Stomach (tissue), 9 donors: Measurements from ENCODE around the gene KIAA1958. TPM values are rescaled to one million over a fixed set of nuclear protein-coding genes. Genes with fewer than 3 reads are reported as not detected.

Source experiments
- DNase-seq, 2 donors: peaks; one replicate each; pipeline versions ENCODE4 v3.0.0 to v3.0.0-alpha.2; 2013 to 2019
- H3K27ac ChIP-seq, 5 donors: fragments of 200-600 bp in 4 of 5; sonication (generic) in 4 of 5; one replicate each; pipeline ENCODE4 v1.5.1; 2013 to 2019; ENCODE audit warnings: mild to moderate bottlenecking in 1 of 5, moderate library complexity in 1 of 5
- H3K27me3 ChIP-seq, 3 donors: fragments of 200-600 bp; sonication (generic); one replicate each; pipeline ENCODE4 v1.5.1; 2017 to 2019; ENCODE audit warnings: mixed run types in 1 of 3
- H3K36me3 ChIP-seq, 4 donors: fragments of 200-600 bp; sonication (generic); 1 replicate in 3 of 4; 2 replicates in 1 of 4; pipeline ENCODE4 v1.5.1; 2016 to 2019
- H3K4me1 ChIP-seq, 4 donors: fragments of 200-600 bp; sonication (generic); one replicate each; pipeline ENCODE4 v1.5.1; 2016 to 2019
- H3K4me3 ChIP-seq, 4 donors: fragments of 200-600 bp; sonication (generic) in 3 of 4; one replicate each; pipeline ENCODE4 v1.5.1; 2016 to 2019; ENCODE audit warnings: mild to moderate bottlenecking in 1 of 4
- H3K9me3 ChIP-seq, 4 donors: fragments of 200-600 bp; sonication (generic); one replicate each; pipeline ENCODE4 v1.5.1; 2016 to 2019
- EP300 ChIP-seq: sonication (generic); formaldehyde crosslinking; IDR thresholded peaks from one replicate; pipeline ENCODE4 v1.6.1; 2017; ENCODE audit warnings: antibody characterized with exemption
- POLR2A ChIP-seq, 4 donors: fragments of 450-650 bp; IDR thresholded peaks; one replicate each; pipeline ENCODE4 v1.6.1; 2016; ENCODE audit warnings: antibody characterized with exemption in 4 of 4, control low read depth in 2 of 4, mild to moderate bottlenecking in 1 of 4, moderate library complexity in 1 of 4
- POLR2AphosphoS5 ChIP-seq, 3 donors: sonication (generic); formaldehyde crosslinking; IDR thresholded peaks; one replicate each; pipeline ENCODE4 v1.6.1; 2016; ENCODE audit warnings: antibody characterized with exemption in 3 of 3
- WGBS, 5 donors: extraction: QIAGEN DNeasy Blood & Tissue Kit in 3 of 5; methylation state at CpG; one replicate each; pipeline versions ENCODE4 v1.1.5 to v1.1.7; 2013 to 2018; 5-methylcytosine and 5-hydroxymethylcytosine counted together
- intact Hi-C: fragments of 100-400 bp; cut with DNase I; formaldehyde crosslinking; loops from one replicate; pipeline ENCODE4 v1.15.1; 2023; ENCODE audit warnings: low total_unique reads
- polyA plus RNA-seq, 3 donors: library from polyadenylated mRNA; stranded (reverse); fragments of 200-250 nt; gene quantifications; one replicate each; pipeline ENCODE4 v1.2.3, GENCODE V29; 2013
- total RNA-seq, 5 donors: library from RNA; depleted of rRNA; stranded (reverse); fragments of >200 nt; gene quantifications; one replicate each; pipeline versions ENCODE4 v1.1.0 to v1.2.3, GENCODE V29; 2014 to 2016
- TF ChIP-seq, protein P1 (sequence below), 7 experiments: fragments of 450-650 bp in 4 of 7; fragments of 200-600 bp in 3 of 7; sonication (generic) in 3 of 7; IDR thresholded peaks; one replicate each; pipeline ENCODE4 v1.5.1; 2016 to 2019; ENCODE audit warnings: antibody characterized with exemption in 7 of 7, control low read depth in 2 of 7, mild to moderate bottlenecking in 1 of 7
- donor health status: healthy with polysubstance abuse.
- donor health status: Bipolar disorder and iron deficiency.
- donor health status: healthy.

KIAA1958 gene
- total and polyA plus RNA-seq, 8 donors = 0.60 to 77.7 (median 12.8) TPM

DNA sequence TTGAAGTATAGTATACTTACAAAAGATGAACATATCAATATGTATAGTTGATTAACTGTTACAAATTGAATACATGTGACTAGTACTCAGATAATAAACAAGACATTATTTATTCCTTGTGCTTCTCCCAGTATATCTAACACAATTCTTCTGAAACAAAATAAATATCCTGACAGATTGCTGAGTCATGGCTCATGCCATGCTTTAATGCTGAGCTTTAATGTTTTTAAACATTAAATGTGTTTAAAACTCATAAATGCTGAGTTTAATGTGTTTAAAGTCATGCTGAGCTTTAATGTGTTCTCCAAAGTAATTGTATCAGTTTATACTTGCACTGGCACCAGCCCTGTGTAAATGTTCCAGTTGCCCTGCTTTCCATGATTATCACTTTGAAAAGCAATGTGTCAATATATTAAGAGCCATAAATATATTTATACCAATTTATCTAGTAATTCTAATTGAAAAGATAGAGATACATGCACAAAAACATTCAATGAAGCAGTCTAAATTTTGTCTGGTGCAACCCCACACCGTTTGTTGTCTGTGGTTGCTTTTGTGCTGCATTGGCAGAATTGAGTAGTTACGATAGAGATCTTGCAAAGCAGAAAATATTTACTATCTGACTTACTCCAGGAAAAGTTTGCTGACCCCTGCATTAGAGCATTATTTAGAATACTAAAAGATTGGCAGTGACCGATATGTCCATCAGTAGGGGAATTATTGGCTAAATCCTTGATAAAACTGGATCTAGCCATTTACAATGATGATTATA lies 15.7 kb downstream of the KIAA1958 start:
- Histone ChIP-seq H3K36me3 (no peaks in the 10 kb centered on the region), H3K27ac (peak overlapping the region in 3 of 5 donors; percentile 3 to 18 (median 7)), H3K4me1 (peaks cover 0 to 38% (median 22%) of the 10 kb centered on the region in 4 donors), H3K9me3 (no peaks in the 10 kb centered on the region), H3K4me3 (no peak overlapping the region), H3K27me3 (no peaks in the 10 kb centered on the region)
- TF ChIP-seq EP300 (no peak), POLR2A (IDR thresholded peaks at IDR 0.05) (no peak), POLR2AphosphoS5 (IDR thresholded peaks at IDR 0.05) (no peak)
- TF ChIP-seq, protein P1, sequence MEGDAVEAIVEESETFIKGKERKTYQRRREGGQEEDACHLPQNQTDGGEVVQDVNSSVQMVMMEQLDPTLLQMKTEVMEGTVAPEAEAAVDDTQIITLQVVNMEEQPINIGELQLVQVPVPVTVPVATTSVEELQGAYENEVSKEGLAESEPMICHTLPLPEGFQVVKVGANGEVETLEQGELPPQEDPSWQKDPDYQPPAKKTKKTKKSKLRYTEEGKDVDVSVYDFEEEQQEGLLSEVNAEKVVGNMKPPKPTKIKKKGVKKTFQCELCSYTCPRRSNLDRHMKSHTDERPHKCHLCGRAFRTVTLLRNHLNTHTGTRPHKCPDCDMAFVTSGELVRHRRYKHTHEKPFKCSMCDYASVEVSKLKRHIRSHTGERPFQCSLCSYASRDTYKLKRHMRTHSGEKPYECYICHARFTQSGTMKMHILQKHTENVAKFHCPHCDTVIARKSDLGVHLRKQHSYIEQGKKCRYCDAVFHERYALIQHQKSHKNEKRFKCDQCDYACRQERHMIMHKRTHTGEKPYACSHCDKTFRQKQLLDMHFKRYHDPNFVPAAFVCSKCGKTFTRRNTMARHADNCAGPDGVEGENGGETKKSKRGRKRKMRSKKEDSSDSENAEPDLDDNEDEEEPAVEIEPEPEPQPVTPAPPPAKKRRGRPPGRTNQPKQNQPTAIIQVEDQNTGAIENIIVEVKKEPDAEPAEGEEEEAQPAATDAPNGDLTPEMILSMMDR (IDR thresholded peaks at IDR 0.05) = no peak
- intact Hi-C loops = no loop called here
- peak in 1 of 2 donors; percentile 31 for DNase-seq
- 22 to 52% (median 33%) methylated on average over 3 of the region's 3 CpGs for WGBS, 5 donors

DNA sequence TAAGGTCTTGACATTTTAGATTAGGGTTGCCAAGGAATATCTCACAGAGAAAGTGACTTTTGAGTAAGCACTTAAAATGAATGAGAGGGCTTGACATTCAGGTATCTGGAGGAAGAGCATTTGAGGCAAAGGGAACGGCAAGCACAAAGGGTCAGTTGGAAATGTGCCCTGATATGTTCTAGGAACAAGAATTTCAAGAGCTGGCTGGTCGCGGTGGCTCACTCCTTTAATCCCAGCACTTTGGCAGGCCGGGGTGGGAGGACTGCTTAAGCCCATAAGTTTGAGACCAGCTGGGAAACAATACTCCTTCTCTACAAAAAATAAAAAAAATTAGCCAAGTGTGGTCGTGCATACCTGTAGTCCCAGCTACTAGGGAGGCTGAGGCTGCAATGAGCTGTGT lies 16.5 kb downstream of the KIAA1958 start:
- H3K9me3 ChIP-seq = no peaks in the 10 kb centered on the region
- DNase-seq = peak in 1 of 2 donors; percentile 74
- H3K4me3 ChIP-seq = no peak overlapping the region
- H3K36me3 ChIP-seq = no peaks in the 10 kb centered on the region
- 19 to 36% (median 22%) methylated on average over 5 of the region's 5 CpGs for WGBS, 5 donors
- peaks cover 0 to 43% (median 26%) of the 10 kb centered on the region in 4 donors for H3K4me1 ChIP-seq
- intact Hi-C loops = no loop called here
- TF ChIP-seq POLR2A (IDR thresholded peaks at IDR 0.05) (no peak), EP300 (no peak), POLR2AphosphoS5 (IDR thresholded peaks at IDR 0.05) (peak in 2 of 3 donors; percentile 8 to 41)
- TF ChIP-seq, protein P1 (IDR thresholded peaks at IDR 0.05) = no peak
- H3K27ac ChIP-seq = peak overlapping the region in 2 of 5 donors; percentile 3 to 7
- no peaks in the 10 kb centered on the region for H3K27me3 ChIP-seq

DNA sequence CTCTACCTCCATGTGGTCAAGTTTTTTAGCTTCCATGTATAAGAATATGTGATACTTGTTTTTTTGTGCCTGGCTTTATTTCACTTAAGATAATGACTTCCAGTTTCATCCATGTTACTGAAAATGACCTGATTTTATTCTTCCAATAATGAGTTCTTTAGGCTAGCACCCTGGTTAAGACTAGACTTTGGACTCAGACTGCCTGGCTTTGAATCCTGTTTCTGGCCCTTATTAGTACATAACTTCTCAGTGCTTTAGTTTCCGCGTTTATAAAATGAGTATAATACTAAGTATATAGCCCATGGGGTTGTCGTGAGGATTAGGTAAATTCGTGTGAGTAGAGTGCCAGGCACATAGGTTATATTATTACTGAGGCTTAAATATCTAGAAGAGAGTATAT lies 18.5 kb downstream of the KIAA1958 start:
- Histone ChIP-seq H3K27me3 (no peaks in the 10 kb centered on the region), H3K27ac (peak overlapping the region in 2 of 5 donors; percentile 11 to 47), H3K36me3 (no peaks in the 10 kb centered on the region), H3K9me3 (no peaks in the 10 kb centered on the region), H3K4me1 (peaks cover 8 to 55% (median 32%) of the 10 kb centered on the region in 4 donors), H3K4me3 (no peak overlapping the region)
- intact Hi-C loops = no loop called here
- WGBS, 5 donors = 33 to 66% (median 51%) methylated on average over 4 of the region's 4 CpGs
- no peak for DNase-seq
- TF ChIP-seq, protein P1 (IDR thresholded peaks at IDR 0.05) = no peak
- TF ChIP-seq EP300 (no peak), POLR2AphosphoS5 (IDR thresholded peaks at IDR 0.05) (no peak), POLR2A (IDR thresholded peaks at IDR 0.05) (no peak)

DNA sequence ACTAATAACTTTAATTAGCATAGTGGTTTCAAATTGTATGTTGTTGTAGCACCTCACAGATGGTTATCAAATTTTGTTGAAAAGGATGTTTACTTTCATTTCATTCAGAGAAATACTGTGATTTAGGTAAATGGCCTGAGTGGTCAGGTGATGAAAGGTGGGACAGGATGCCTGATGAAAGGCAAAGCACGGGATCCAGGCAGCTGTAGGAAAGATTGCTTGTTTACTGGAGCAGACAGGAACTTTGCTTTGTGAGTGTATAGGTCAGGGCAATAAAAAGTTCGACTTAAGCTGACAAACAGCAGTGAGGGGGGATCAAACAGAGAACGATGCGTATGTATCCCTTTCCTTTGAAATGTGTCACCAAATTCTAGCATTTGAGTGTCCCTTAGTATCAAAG lies 19.0 kb downstream of the KIAA1958 start:
- Histone ChIP-seq H3K27ac (peak overlapping the region in 2 of 5 donors; percentile 11 to 47), H3K4me1 (peaks cover 9 to 61% (median 33%) of the 10 kb centered on the region in 4 donors), H3K36me3 (no peaks in the 10 kb centered on the region), H3K27me3 (no peaks in the 10 kb centered on the region), H3K4me3 (no peak overlapping the region), H3K9me3 (no peaks in the 10 kb centered on the region)
- DNase-seq = peak in 1 of 2 donors; percentile 51
- intact Hi-C loops = no loop called here
- WGBS, 5 donors = 50 to 68% (median 56%) methylated on average over 4 of the region's 4 CpGs
- TF ChIP-seq, protein P1 (IDR thresholded peaks at IDR 0.05) = no peak
- TF ChIP-seq POLR2AphosphoS5 (IDR thresholded peaks at IDR 0.05) (no peak), POLR2A (IDR thresholded peaks at IDR 0.05) (no peak)
